GM12875 (cell line): Measurements from ENCODE around the gene MXRA8.

ENCODE experiments used
- H3K4me3 ChIP-seq: one replicate; pipeline ENCODE4 v1.5.1; 2011; ENCODE audit warnings: low read depth, low read length, control low read depth
- TF ChIP-seq, protein P1 (sequence below): IDR thresholded peaks from 2 replicates; pipeline ENCODE4 v1.5.1; 2011; ENCODE audit warnings: low read depth, mild to moderate bottlenecking, control low read depth, inconsistent platforms, low read length, moderate library complexity, borderline replicate concordance; ENCODE audit not compliant: insufficient read depth

The MXRA8 gene

DNA sequence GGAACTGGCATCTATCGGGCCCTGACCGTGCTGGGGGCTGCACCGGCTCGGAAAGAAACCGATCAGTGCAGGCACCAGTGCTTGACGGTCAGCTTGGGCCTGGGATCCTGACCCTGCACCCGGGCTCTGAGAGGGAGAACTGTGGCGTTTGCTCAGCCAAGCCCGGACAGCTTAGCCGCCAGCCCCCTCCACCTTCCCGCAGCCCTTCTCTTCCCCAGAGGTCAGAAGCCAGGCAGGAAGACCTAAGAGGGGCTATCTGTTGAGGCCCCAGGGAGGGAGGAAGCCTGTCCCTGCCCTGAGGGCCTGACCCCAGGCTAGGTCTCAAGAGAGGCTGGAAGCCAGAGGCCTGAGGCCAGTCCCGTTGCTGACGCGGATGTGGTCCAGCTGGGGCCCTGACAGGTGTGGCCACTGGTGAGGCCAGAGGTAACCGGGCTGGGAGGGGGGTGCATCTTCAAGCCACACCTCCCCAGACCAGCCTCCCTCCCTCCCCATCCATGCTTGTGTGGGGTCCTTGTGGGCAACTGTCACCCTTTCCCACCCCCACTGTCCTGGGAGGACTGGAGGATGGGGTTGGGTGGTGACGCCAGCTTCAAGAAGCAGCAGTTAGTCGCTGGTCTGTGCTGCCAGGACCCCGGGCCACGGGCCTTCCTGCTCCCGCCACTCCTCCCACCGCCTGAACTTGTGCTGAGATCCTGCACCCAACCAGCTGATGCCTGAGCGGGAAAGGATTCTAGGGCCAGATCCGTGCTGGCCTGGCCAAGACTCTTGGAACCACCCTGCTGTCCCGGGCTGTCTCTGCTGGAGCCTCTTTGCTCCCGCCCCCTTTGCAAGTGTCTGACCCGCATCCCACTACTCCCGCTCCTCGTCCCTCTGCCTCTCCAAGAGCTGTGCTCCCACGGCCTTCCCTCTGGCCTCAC, 6.6 kb downstream of the MXRA8 start:
- TF ChIP-seq, protein P1, sequence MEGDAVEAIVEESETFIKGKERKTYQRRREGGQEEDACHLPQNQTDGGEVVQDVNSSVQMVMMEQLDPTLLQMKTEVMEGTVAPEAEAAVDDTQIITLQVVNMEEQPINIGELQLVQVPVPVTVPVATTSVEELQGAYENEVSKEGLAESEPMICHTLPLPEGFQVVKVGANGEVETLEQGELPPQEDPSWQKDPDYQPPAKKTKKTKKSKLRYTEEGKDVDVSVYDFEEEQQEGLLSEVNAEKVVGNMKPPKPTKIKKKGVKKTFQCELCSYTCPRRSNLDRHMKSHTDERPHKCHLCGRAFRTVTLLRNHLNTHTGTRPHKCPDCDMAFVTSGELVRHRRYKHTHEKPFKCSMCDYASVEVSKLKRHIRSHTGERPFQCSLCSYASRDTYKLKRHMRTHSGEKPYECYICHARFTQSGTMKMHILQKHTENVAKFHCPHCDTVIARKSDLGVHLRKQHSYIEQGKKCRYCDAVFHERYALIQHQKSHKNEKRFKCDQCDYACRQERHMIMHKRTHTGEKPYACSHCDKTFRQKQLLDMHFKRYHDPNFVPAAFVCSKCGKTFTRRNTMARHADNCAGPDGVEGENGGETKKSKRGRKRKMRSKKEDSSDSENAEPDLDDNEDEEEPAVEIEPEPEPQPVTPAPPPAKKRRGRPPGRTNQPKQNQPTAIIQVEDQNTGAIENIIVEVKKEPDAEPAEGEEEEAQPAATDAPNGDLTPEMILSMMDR = no peak
- no peak overlapping the region for H3K4me3 ChIP-seq

- TF ChIP-seq, protein P1 = peak; percentile 68
- peak within 1 kb of the TSS; percentile 80 for H3K4me3 ChIP-seq
Observed at GRCh38 chr1:1349256-1350012, 8.9 kb downstream of the MXRA8 start, which contains the start of gene DVL1. TSS of gene DVL1 (minus strand) at chr1:1349418. CDS start at chr1:1349065, 353 bp downstream.

- H3K4me3 ChIP-seq = peak overlapping the region; percentile 80
- TF ChIP-seq, protein P1 = no peak
Observed at GRCh38 chr1:1348420-1349255, 9.7 kb downstream of the MXRA8 start.

DNA sequence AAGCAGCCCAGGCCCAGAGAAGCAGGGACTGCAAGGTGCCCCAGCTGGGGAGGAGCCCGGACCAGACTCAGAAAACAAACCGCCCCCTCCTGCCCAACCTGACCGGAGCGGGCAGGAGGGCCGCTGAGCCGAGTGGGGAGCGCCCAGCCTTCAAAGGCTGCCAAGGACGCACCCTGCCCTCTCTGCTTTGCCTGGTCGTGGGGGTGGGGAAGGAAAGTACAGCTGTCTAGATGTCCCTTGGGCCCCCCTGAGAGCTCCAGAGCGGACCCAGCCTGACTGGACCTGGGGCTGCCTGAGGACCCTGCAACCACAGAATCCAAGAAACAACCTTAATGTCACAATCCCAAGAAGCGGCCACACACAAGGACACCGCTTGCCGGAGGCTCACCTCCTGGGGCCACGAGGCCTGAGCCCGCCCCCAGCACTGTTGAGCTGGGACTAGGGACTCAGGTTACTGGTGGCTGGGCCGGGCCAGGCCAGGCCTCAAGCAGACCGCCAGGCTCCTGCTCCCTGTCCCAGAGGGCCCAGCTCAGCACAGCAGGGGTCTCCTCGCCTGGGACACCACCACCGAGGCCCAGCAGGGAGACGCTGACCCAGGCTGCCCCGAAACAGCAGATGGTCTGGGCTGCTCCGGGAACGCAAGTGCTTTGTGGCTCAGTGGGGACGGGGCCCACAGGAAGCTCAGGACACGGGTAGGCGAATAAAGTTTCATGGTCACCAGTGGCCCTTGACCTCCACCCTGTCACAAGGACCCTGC, 10.5 kb downstream of the MXRA8 start:
- TF ChIP-seq, protein P1 = no peak
- peak overlapping the region; percentile 80 for H3K4me3 ChIP-seq

- no peak overlapping the region for H3K4me3 ChIP-seq
- TF ChIP-seq, protein P1 = no peak
Observed at GRCh38 chr1:1347026-1347595, 11.2 kb downstream of the MXRA8 start.

GRCh38 chr1:1346501-1346890, 11.9 kb downstream of the MXRA8 start:
- TF ChIP-seq, protein P1 = no peak

More at GRCh38 chr1:1346501-1346890, 11.9 kb downstream of the MXRA8 start:
- H3K4me3 ChIP-seq = no peak overlapping the region
